HCT116 (cell line): ENCODE data around the gene JOSD1. TPM values are rescaled to one million over a fixed set of nuclear protein-coding genes. Genes with fewer than 3 reads are reported as not detected.

Experiments
- ATAC-seq: fragments of 200-7000 bp; cut with Tn5 transposase; 2 replicates; pipeline ENCODE4 v1.9.1; 2020; ENCODE audit warnings: mild to moderate bottlenecking, moderate library complexity
- BruUV-seq: library from RNA; stranded (reverse); fragments of 400-500 nt; replicated peaks from 2 replicates; lab custom pipeline; 2021; lab: Mats Ljungman, UMichigan
- CTCF ChIA-PET: fragments of 300-600 bp; sonication (Branson Sonifier 250); formaldehyde crosslinking; loops from one replicate; lab custom pipeline; 2021; ENCODE audit warnings: antibody characterized with exemption; lab: Charles Lee
- POLR2A ChIA-PET: fragments of 300-600, 350-600 bp; sonication (Branson Sonifier 250); formaldehyde crosslinking; loops from one replicate; lab custom pipeline; 2021; ENCODE audit warnings: antibody characterized with exemption; lab: Charles Lee
- RAD21 ChIA-PET, 2 experiments: fragments of 300-600 bp; sonication (Branson Sonifier 250); formaldehyde crosslinking; loops; one replicate each; lab custom pipeline; 2023; ENCODE audit warnings: low total read pairs in 2 of 2; ENCODE audit not compliant: uncharacterized antibody in 2 of 2, unreplicated experiment in 2 of 2, low non-redundant PET in 1 of 2; lab: Charles Lee
- DNase-seq: peaks from one replicate; pipeline ENCODE4 v3.0.0-alpha.2; 2010; ENCODE audit warnings: low read depth, low spot score
- H2AFZ ChIP-seq: fragments of 200-600 bp; shearing (Covaris generic), sonication (generic); 2 replicates; pipeline ENCODE4 v1.6.1; 2017; ENCODE audit warnings: low read depth, mixed run types, mixed read lengths, antibody characterized with exemption, low read length; ENCODE audit not compliant: poor library complexity, severe bottlenecking
- H3K27ac ChIP-seq: 2 replicates; pipeline ENCODE4 v1.5.1; 2012; ENCODE audit warnings: low read depth, low read length
- H3K27me3 ChIP-seq: fragments of 200-600 bp; sonication (generic); 2 replicates; pipeline ENCODE4 v1.6.1; 2016; ENCODE audit warnings: mixed run types, low read length, mixed read lengths; ENCODE audit not compliant: insufficient read depth
- H3K36me3 ChIP-seq, 2 experiments: fragments of 200-500 bp in 1 of 2; fragments of 200-600 bp in 1 of 2; sonication (Bioruptor generic) in 1 of 2; sonication (generic) in 1 of 2; 2 replicates each; pipeline versions ENCODE4 v1.5.1 to v1.6.1; 2014 to 2016; ENCODE audit warnings: low read length in 2 of 2, inconsistent platforms in 1 of 2, mixed read lengths in 1 of 2, mixed run types in 1 of 2; ENCODE audit not compliant: insufficient read depth in 2 of 2, control insufficient read depth in 1 of 2
- H3K4me1 ChIP-seq, 2 experiments: fragments of 200-600 bp in 1 of 2; sonication (generic) in 1 of 2; 2 replicates each; pipeline versions ENCODE4 v1.5.1 to v1.6.1; 2012 to 2017; ENCODE audit warnings: low read length in 2 of 2, inconsistent platforms in 1 of 2, mild to moderate bottlenecking in 1 of 2, mixed read lengths in 1 of 2, mixed run types in 1 of 2, moderate library complexity in 1 of 2; ENCODE audit not compliant: insufficient read depth in 2 of 2, control insufficient read depth in 1 of 2
- H3K4me2 ChIP-seq: fragments of 200-600 bp; sonication (generic); 2 replicates; pipeline ENCODE4 v1.6.1; 2017; ENCODE audit warnings: mixed run types, low read length, mixed read lengths
- H3K4me3 ChIP-seq, 2 experiments: fragments of 200-600 bp in 1 of 2; sonication (generic) in 1 of 2; replicated peaks in 1 of 2; 2 replicates each; pipeline ENCODE4 v1.5.1; 2011 to 2016; ENCODE audit warnings: low read length in 2 of 2, control low read depth in 1 of 2, low read depth in 1 of 2, mild to moderate bottlenecking in 1 of 2, mixed read lengths in 1 of 2, mixed run types in 1 of 2
- H3K79me2 ChIP-seq: fragments of 200-600 bp; sonication (generic); 2 replicates; pipeline ENCODE4 v1.6.1; 2017; ENCODE audit warnings: mild to moderate bottlenecking, mixed run types, low read length, moderate library complexity, mixed read lengths; ENCODE audit not compliant: insufficient read depth
- H3K9ac ChIP-seq: fragments of 200-600 bp; sonication (generic); 2 replicates; pipeline ENCODE4 v1.6.1; 2016; ENCODE audit warnings: low read length, mixed read lengths
- H3K9me2 ChIP-seq: fragments of 200-600 bp; sonication (generic), shearing (Covaris generic); 2 replicates; pipeline ENCODE4 v1.6.1; 2017; ENCODE audit warnings: mixed run types, mild to moderate bottlenecking, moderate library complexity; ENCODE audit not compliant: insufficient read depth
- H3K9me3 ChIP-seq, 2 experiments: fragments of 200-500 bp in 1 of 2; fragments of 200-600 bp in 1 of 2; sonication (Bioruptor generic) in 1 of 2; sonication (generic) in 1 of 2; 2 replicates each; pipeline ENCODE4 v1.6.1; 2014 to 2017; ENCODE audit warnings: low read length in 2 of 2, mixed read lengths in 2 of 2, inconsistent platforms in 1 of 2, low read depth in 1 of 2, mild to moderate bottlenecking in 1 of 2, mixed run types in 1 of 2, moderate library complexity in 1 of 2; ENCODE audit not compliant: control insufficient read depth in 1 of 2, insufficient read depth in 1 of 2
- H4K20me1 ChIP-seq: fragments of 200-600 bp; sonication (generic), shearing (Covaris generic); 2 replicates; pipeline ENCODE4 v1.6.1; 2017; ENCODE audit warnings: mixed run types, mild to moderate bottlenecking, moderate library complexity; ENCODE audit not compliant: insufficient read depth
- CEBPB ChIP-seq: IDR thresholded peaks from 2 replicates; pipeline ENCODE4 v1.6.1; 2012; ENCODE audit warnings: low read depth
- CTCF ChIP-seq, 3 experiments: fragments of 200-600 bp in 1 of 3; sonication (generic) in 1 of 3; IDR thresholded peaks in 2 of 3; conservative IDR thresholded peaks in 1 of 3; 2 replicates each; pipeline ENCODE4 v1.5.1; 2012 to 2017; ENCODE audit warnings: low read depth in 2 of 3, low read length in 2 of 3, antibody characterized with exemption in 1 of 3, borderline replicate concordance in 1 of 3, control low read depth in 1 of 3, mild to moderate bottlenecking in 1 of 3, mixed read lengths in 1 of 3, mixed run types in 1 of 3, moderate library complexity in 1 of 3; ENCODE audit not compliant: insufficient read depth in 1 of 3
- EGR1 ChIP-seq: IDR thresholded peaks from 2 replicates; pipeline ENCODE4 v1.6.1; 2012; ENCODE audit warnings: low read depth
- EZH2 ChIP-seq: fragments of 200-600 bp; sonication (generic); IDR thresholded peaks from 2 replicates; pipeline ENCODE4 v1.6.1; 2017; ENCODE audit warnings: antibody characterized with exemption, mixed run types
- FOSL1 ChIP-seq: IDR thresholded peaks from 2 replicates; pipeline ENCODE4 v1.6.1; 2012; ENCODE audit warnings: low read depth
- MAX ChIP-seq: IDR thresholded peaks from 2 replicates; pipeline ENCODE4 v1.6.1; 2012
- POLR2A ChIP-seq: IDR thresholded peaks from 2 replicates; pipeline ENCODE4 v1.7.0; 2011; ENCODE audit warnings: borderline replicate concordance; ENCODE audit not compliant: insufficient read depth, insufficient read length; ENCODE audit errors: extremely low read depth
- POLR2AphosphoS5 ChIP-seq: IDR thresholded peaks from 2 replicates; pipeline ENCODE4 v1.6.1; 2011; ENCODE audit warnings: mild to moderate bottlenecking, low read depth, low read length, moderate library complexity
- RAD21 ChIP-seq: IDR thresholded peaks from 2 replicates; pipeline ENCODE4 v1.6.1; 2012; ENCODE audit warnings: low read depth, mild to moderate bottlenecking
- REST ChIP-seq: IDR thresholded peaks from 2 replicates; pipeline ENCODE4 v1.6.1; 2012; ENCODE audit warnings: low read depth
- SIN3A ChIP-seq: IDR thresholded peaks from 2 replicates; pipeline ENCODE4 v1.6.1; 2012; ENCODE audit warnings: low read depth
- SRF ChIP-seq: IDR thresholded peaks from 2 replicates; pipeline ENCODE4 v1.6.1; 2012; ENCODE audit warnings: low read depth
- TCF7L2 ChIP-seq: IDR thresholded peaks from 2 replicates; pipeline ENCODE4 v1.7.0; 2011; ENCODE audit warnings: borderline replicate concordance, inconsistent platforms; ENCODE audit not compliant: insufficient read depth, insufficient read length; ENCODE audit errors: extremely low read depth
- YY1 ChIP-seq: IDR thresholded peaks from 2 replicates; pipeline ENCODE4 v1.6.1; 2011; ENCODE audit warnings: low read length, low read depth, moderate library complexity, mild to moderate bottlenecking; ENCODE audit not compliant: insufficient replicate concordance; ENCODE audit errors: extremely low read depth
- ZBTB33 ChIP-seq: IDR thresholded peaks from 2 replicates; pipeline ENCODE4 v1.6.1; 2011; ENCODE audit warnings: mild to moderate bottlenecking, low read length, moderate library complexity; ENCODE audit not compliant: insufficient replicate concordance; ENCODE audit errors: extremely low read depth
- ZNF274 ChIP-seq: fragments of 200-500 bp; sonication (Bioruptor generic); IDR thresholded peaks from 2 replicates; pipeline ENCODE4 v1.6.1; 2014; ENCODE audit warnings: mild to moderate bottlenecking, low read depth, low read length, inconsistent platforms
- intact Hi-C: fragments of 100-400 bp; cut with micrococcal nuclease; formaldehyde crosslinking; loops from 2 replicates; pipeline ENCODE4 v1.10.0; 2022
- total RNA-seq: library from RNA; stranded (reverse); gene quantifications from one replicate; pipeline ENCODE4 v1.2.1, GENCODE V29; 2021; ENCODE audit not compliant: unreplicated experiment

JOSD1 gene
- total RNA-seq, 1 experiment from 2014 or later: 67.3 TPM

- no TSS peak for BruUV-seq
- H3K79me2 ChIP-seq: no peaks in the 10 kb centered on the region
- peaks cover 44 to 49% of the 10 kb centered on the region in 2 experiments; a peak in 3 of 4 replicates for H3K36me3 ChIP-seq
- no peaks in the 10 kb centered on the region for H4K20me1 ChIP-seq
- CTCF ChIA-PET: no interaction called here
- no peak overlapping the region for H3K4me3 ChIP-seq
- H3K9me3 ChIP-seq: no peaks in the 10 kb centered on the region
- H3K27ac ChIP-seq: no peak overlapping the region
- RAD21 ChIA-PET: no interaction called here
- ATAC-seq (no peak), DNase-seq (no peak)
- no peaks in the 10 kb centered on the region for H3K9me2 ChIP-seq
- POLR2A ChIA-PET: no interaction called here
- H2AFZ ChIP-seq: no peak overlapping the region
- H3K4me2 ChIP-seq: no peak overlapping the region
- TF ChIP-seq ZNF274: no peak
- no peak for TF ChIP-seq POLR2AphosphoS5
- TF ChIP-seq EZH2: no peak
- TF ChIP-seq TCF7L2: no peak
- no peak for TF ChIP-seq SIN3A
- no peak for TF ChIP-seq REST
- no peak for TF ChIP-seq CEBPB
- TF ChIP-seq SRF: no peak
- no peak for TF ChIP-seq ZBTB33
- no peak for TF ChIP-seq RAD21
- no peak for TF ChIP-seq FOSL1
- TF ChIP-seq POLR2A: no peak
- no peak for TF ChIP-seq CTCF (IDR thresholded peaks at IDR 0.05 in 2 of 3, conservative IDR thresholded peaks at IDR 0.05 in 1 of 3; ENCODE audit: borderline replicate concordance in 1 of 3, insufficient read depth in 1 of 3, low read depth in 2 of 3, low read length in 2 of 3)
- TF ChIP-seq EGR1: no peak
- TF ChIP-seq MAX: no peak
- TF ChIP-seq YY1: no peak
- no peaks in the 10 kb centered on the region for H3K27me3 ChIP-seq
- H3K9ac ChIP-seq: no peak overlapping the region
- H3K4me1 ChIP-seq: no peaks in the 10 kb centered on the region
- intact Hi-C loops: no loop called here
Measured at GRCh38 chr22:38729946-38730345, 29.2 kb upstream of the JOSD1 start.
